Loucy (cell line): Measurements from ENCODE around the gene TBR1.

Experiments
- H2AFZ ChIP-seq: fragments of 200-600 bp; sonication (generic); 2 replicates; pipeline ENCODE4 v1.6.0; 2016; ENCODE audit warnings: antibody characterized with exemption, mild to moderate bottlenecking, low read length, moderate library complexity
- H3F3A ChIP-seq: fragments of 200-600 bp; 2 replicates; pipeline ENCODE4 v1.6.0; 2016; ENCODE audit warnings: antibody characterized with exemption, low read depth, mild to moderate bottlenecking
- H3K27me3 ChIP-seq: fragments of 200-600 bp; sonication (generic); 2 replicates; pipeline ENCODE4 v1.6.1; 2014; ENCODE audit warnings: low read length, mild to moderate bottlenecking; ENCODE audit not compliant: insufficient read depth, poor library complexity, severe bottlenecking
- H3K36me3 ChIP-seq: fragments of 200-600 bp; sonication (generic); 2 replicates; pipeline ENCODE4 v1.6.1; 2016; ENCODE audit warnings: low read length; ENCODE audit not compliant: insufficient read depth
- H3K4me1 ChIP-seq: fragments of 200-600 bp; sonication (generic); 2 replicates; pipeline ENCODE4 v1.5.1; 2014; ENCODE audit warnings: low read length, mild to moderate bottlenecking; ENCODE audit not compliant: insufficient read depth, poor library complexity, severe bottlenecking
- H3K4me2 ChIP-seq: fragments of 200-600 bp; sonication (generic); 2 replicates; pipeline ENCODE4 v1.6.0; 2014; ENCODE audit warnings: antibody characterized with exemption, low read length, low read depth, mild to moderate bottlenecking; ENCODE audit not compliant: poor library complexity, severe bottlenecking
- H3K4me3 ChIP-seq: fragments of 200-600 bp; sonication (generic); 2 replicates; pipeline ENCODE4 v1.5.1; 2014; ENCODE audit warnings: low read length, mild to moderate bottlenecking, mixed read lengths; ENCODE audit not compliant: poor library complexity, severe bottlenecking
- H3K79me2 ChIP-seq: fragments of 200-600 bp; sonication (generic); 2 replicates; pipeline ENCODE4 v1.6.1; 2014; ENCODE audit warnings: low read length; ENCODE audit not compliant: insufficient read depth
- H3K9ac ChIP-seq: fragments of 200-600 bp; sonication (generic); 2 replicates; pipeline ENCODE4 v1.6.0; 2014; ENCODE audit warnings: mild to moderate bottlenecking, low read depth, low read length, moderate library complexity; ENCODE audit not compliant: poor library complexity, severe bottlenecking
- H3K9me2 ChIP-seq: fragments of 200-600 bp; sonication (generic); replicated peaks from 2 replicates; pipeline ENCODE4 v1.6.1; 2016; ENCODE audit warnings: low read depth, low read length, mixed read lengths
- H3K9me3 ChIP-seq: fragments of 200-600 bp; sonication (generic); 2 replicates; pipeline ENCODE4 v1.6.1; 2014; ENCODE audit warnings: mild to moderate bottlenecking, antibody characterized with exemption, low read length, low read depth; ENCODE audit not compliant: insufficient read depth
- H4K20me1 ChIP-seq: fragments of 200-600 bp; sonication (generic); 2 replicates; pipeline ENCODE4 v1.6.0; 2014; ENCODE audit warnings: antibody characterized with exemption, low read length, mild to moderate bottlenecking; ENCODE audit not compliant: insufficient read depth, poor library complexity, severe bottlenecking
- EZH2phosphoT487 ChIP-seq: fragments of 200-600 bp; IDR thresholded peaks from 2 replicates; pipeline ENCODE4 v1.6.1; 2018; ENCODE audit warnings: antibody characterized with exemption, mild to moderate bottlenecking, moderate library complexity, borderline replicate concordance
- TF ChIP-seq, protein P1 (sequence below): fragments of 200-600 bp; sonication (generic); conservative IDR thresholded peaks from 2 replicates; pipeline ENCODE4 v1.5.1; 2014; ENCODE audit warnings: mild to moderate bottlenecking, antibody characterized with exemption, low read length

The TBR1 gene

DNA sequence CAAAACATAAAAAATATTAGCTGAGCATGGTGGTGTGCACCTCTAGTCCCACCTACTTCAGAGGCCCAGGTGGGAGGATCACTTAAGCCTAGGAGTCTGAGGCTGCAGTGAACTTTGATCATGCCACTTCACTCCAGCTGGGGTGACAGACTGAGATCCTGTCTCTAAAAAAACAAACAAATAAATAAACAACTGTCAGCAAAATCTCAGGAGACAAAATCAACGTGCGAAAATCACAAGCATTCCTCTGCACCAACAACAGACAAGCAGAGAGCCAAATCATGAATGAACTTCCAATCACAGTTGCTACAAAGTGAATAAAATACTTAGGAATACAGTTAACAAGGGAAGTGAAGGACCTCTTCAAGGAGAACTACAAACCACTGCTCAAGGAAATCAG lies 58.8 kb downstream of the TBR1 start:
- H4K20me1 ChIP-seq = no peaks in the 10 kb centered on the region
- no peaks in the 10 kb centered on the region for H3K27me3 ChIP-seq
- no peak overlapping the region for H3K4me3 ChIP-seq
- H3K4me1 ChIP-seq = no peaks in the 10 kb centered on the region
- H3K79me2 ChIP-seq = no peaks in the 10 kb centered on the region
- no peak overlapping the region for H2AFZ ChIP-seq
- H3K9me2 ChIP-seq = no peaks in the 10 kb centered on the region
- H3K9ac ChIP-seq = no peak overlapping the region
- TF ChIP-seq, protein P1, sequence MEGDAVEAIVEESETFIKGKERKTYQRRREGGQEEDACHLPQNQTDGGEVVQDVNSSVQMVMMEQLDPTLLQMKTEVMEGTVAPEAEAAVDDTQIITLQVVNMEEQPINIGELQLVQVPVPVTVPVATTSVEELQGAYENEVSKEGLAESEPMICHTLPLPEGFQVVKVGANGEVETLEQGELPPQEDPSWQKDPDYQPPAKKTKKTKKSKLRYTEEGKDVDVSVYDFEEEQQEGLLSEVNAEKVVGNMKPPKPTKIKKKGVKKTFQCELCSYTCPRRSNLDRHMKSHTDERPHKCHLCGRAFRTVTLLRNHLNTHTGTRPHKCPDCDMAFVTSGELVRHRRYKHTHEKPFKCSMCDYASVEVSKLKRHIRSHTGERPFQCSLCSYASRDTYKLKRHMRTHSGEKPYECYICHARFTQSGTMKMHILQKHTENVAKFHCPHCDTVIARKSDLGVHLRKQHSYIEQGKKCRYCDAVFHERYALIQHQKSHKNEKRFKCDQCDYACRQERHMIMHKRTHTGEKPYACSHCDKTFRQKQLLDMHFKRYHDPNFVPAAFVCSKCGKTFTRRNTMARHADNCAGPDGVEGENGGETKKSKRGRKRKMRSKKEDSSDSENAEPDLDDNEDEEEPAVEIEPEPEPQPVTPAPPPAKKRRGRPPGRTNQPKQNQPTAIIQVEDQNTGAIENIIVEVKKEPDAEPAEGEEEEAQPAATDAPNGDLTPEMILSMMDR = no peak
- TF ChIP-seq EZH2phosphoT487 = no peak
- H3K36me3 ChIP-seq = no peaks in the 10 kb centered on the region
- no peaks in the 10 kb centered on the region for H3F3A ChIP-seq
- H3K9me3 ChIP-seq = peaks cover 6% of the 10 kb centered on the region; the same call in 1 of the 2 replicates
- no peak overlapping the region for H3K4me2 ChIP-seq
